DND-41 (cell line): ENCODE data around the gene ZNF688.

ENCODE experiments used
- EZH2 ChIP-seq: IDR thresholded peaks from 3 replicates; pipeline ENCODE4 v1.6.1; 2012; ENCODE audit warnings: borderline replicate concordance, low read depth, mild to moderate bottlenecking, moderate library complexity, low read length, inconsistent platforms; ENCODE audit not compliant: severe bottlenecking
- TF ChIP-seq, protein P1 (sequence below): IDR thresholded peaks from 2 replicates; pipeline ENCODE4 v1.5.1; 2012; ENCODE audit warnings: borderline replicate concordance, low read length, moderate library complexity, mild to moderate bottlenecking; ENCODE audit not compliant: poor library complexity, severe bottlenecking; ENCODE audit errors: extremely low read depth

DNA sequence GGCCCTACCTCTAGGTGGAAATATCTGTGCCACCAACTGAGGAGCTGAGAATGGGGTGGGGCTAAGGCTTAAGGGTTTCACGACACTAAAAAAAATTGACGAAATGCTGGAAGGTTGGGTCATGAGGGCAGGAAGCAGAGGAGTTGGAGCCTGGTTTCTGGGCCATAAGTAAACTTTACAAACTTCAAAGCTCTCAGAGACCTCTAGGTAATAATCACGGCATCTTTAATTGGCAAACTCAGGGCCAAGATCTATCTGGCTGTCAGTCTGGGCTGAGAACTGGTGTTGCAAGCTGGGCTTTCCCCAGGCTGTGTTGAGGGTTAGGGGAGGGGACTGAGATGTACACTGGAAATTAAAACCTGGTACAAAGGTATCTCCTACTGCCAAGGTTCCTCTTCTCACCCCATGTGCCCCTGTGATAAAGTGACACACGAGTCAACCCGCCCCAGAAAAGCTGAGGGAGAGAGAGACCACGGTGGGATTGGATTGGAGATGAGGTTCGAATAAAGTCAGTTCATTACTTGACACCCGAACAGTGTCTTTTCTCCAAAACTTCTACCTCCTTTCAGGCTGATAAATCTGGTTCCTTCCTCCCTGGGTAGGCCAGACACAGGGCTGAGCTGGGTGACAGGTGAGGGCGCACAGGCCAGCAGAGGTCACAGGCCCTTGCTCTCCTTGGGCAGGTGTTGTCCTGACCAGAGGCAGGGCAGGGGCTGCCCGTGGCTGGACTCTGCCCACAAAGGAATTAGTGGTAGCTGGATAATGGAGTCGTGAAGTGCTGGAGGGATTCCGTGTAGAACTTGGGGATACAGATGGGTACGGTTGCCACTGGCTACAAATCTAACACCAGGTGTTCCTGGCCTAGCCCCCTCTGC lies 41.1 kb downstream of the ZNF688 start:
- no peak for TF ChIP-seq EZH2
- TF ChIP-seq, protein P1, sequence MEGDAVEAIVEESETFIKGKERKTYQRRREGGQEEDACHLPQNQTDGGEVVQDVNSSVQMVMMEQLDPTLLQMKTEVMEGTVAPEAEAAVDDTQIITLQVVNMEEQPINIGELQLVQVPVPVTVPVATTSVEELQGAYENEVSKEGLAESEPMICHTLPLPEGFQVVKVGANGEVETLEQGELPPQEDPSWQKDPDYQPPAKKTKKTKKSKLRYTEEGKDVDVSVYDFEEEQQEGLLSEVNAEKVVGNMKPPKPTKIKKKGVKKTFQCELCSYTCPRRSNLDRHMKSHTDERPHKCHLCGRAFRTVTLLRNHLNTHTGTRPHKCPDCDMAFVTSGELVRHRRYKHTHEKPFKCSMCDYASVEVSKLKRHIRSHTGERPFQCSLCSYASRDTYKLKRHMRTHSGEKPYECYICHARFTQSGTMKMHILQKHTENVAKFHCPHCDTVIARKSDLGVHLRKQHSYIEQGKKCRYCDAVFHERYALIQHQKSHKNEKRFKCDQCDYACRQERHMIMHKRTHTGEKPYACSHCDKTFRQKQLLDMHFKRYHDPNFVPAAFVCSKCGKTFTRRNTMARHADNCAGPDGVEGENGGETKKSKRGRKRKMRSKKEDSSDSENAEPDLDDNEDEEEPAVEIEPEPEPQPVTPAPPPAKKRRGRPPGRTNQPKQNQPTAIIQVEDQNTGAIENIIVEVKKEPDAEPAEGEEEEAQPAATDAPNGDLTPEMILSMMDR: no peak
